Measurements from ENCODE around the gene ATG9B.
A peak's percentile ranks its signal among the peaks of the same experiment; 100 is the strongest.

Gene ATG9B

GRCh38 chr7:150981644-150982043 lies 42.6 kb downstream of the ATG9B start:
- no peak for DNase-seq (ENCODE audit: low read depth)

DNA sequence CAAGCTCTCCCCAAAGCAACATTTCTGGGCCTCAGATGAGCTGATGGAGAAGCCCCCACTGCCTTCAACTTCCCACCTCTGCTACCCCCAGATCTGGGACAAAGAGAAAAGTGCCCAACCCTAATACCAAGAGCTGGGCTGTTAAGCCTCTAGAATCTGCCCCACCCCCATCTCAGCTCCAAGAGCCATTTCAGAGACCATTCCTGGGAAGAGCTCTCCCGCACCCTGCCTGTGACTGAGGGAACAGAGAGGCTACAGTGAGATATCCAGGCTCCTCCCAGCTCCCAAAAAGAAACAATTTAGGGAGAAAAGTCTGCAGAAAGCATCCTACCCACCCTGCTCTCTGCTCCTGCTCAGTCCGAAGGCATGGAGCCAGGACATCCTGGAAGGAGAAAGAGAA lies 43.6 kb downstream of the ATG9B start:
- no peak for DNase-seq (ENCODE audit: low read depth)

DNA sequence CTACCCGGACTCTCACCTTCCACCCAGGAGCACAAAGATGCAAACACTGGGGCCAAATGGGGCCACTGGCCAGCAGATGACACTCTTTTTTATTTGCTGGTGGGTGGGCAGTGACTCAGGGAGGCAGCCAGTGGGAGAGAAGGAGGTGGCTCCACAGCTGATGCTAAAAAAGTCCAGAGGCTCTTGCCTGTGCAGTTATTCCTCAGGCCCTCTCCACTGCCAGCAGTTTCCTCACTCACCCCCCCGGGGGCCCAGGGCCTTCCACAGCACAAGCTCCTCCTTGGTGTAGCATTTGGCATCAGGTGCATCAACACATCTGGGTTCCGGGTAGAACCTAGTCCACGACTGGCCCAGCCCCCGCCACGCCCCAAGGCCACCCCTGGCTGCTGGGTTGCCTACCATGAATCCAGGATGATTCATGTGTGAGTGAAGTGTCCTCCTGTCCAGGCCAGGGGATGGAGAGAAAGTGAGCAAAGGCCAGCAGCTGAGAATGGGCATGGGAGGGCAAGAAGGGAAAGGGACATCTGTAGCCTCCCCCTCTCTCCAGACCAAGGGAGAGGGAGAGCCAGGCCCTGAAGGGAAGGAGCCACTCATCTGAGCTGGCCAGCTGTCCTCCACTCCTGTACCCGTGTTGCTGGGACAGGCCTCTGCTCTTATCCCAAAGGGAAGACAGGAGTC lies 44.4 kb downstream of the ATG9B start:
- DNase-seq (ENCODE audit: low read depth), result no peak

- DNase-seq (ENCODE audit: low read depth), result no peak
Measured at GRCh38 chr7:150978126-150978789, 46.0 kb downstream of the ATG9B start, which contains the start of gene KCNH2. Gene KCNH2 (minus strand): TSS chr7:150978321. CDS start chr7:150977913, 408 bp downstream.

DNA sequence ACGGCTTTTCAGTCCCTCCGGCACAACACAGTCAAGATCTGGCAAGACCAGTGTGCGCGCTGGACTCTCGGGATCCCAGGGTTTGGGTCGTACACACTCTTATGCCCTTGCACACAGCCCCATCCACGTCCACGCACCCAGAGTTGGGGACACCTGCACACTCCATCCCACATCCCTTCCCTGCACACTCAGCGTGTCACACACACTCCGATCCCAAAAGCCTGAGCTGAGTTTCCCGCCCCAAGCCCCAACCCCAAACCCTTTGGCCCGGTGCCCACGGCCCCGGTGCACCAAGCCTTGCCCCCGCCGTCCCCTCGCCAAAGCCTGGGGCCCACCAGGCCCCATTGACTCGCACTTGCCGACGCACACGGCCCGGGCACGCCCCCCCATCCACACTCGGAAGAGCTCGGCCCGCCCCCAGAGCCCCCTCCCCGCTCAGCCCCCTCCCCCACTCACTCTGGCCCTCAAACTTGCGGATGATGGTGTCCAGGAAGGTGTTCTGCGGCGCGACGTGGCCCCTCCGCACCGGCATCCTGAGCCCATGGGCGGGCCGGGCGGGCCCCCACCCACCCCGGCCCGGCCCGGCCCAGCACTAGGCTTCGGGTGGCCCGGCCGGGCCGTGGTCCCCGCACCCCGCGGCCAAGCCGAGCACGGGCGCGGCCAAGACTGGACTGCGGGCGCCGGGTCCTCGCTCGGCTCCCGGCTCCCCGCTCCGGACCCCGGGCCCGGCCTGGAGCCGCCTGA lies 46.7 kb downstream of the ATG9B start:
- DNase-seq (ENCODE audit: low read depth), result no peak

GRCh38 chr7:150976529-150977381 lies 47.5 kb downstream of the ATG9B start:
- DNase-seq (ENCODE audit: low read depth), result no peak

DNA sequence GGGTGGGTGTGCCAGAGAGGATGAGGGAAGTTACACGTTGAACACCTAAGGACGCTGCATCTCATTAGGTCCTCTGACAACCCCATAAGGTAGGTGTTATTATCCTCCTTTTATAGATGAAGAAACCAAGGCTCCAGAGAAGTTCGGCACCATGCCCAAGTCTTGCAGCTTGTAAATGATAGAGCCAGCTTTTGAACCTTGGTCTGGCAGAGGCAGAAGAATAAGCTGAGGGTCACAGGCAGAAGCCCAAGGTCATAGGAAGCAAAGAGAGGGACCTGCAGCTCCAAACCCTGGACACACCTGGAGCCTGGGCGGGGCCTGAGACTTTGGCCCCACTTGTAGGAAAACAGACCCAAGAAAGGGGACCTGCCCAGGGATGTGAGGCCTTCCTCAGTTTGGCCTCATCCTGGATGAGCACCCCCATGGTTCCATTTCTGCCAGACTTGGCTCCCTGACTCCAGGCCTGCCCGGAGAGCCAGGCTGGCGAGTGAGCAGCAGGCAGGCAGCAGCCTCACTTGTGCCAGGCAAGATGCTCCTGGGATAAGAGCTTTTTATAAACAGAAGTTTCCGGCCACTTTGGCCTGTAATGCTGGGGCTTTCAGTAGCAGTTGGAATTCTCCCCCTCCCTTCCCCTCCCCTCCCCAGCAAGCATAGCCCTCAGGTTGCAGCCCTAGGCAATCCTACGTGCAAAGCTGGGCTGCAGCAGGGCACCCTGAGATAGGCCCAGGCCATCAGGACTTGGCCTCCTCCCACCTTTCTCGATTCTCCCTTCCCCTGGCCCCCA lies 48.6 kb downstream of the ATG9B start:
- no peak for DNase-seq (ENCODE audit: low read depth)

DNA sequence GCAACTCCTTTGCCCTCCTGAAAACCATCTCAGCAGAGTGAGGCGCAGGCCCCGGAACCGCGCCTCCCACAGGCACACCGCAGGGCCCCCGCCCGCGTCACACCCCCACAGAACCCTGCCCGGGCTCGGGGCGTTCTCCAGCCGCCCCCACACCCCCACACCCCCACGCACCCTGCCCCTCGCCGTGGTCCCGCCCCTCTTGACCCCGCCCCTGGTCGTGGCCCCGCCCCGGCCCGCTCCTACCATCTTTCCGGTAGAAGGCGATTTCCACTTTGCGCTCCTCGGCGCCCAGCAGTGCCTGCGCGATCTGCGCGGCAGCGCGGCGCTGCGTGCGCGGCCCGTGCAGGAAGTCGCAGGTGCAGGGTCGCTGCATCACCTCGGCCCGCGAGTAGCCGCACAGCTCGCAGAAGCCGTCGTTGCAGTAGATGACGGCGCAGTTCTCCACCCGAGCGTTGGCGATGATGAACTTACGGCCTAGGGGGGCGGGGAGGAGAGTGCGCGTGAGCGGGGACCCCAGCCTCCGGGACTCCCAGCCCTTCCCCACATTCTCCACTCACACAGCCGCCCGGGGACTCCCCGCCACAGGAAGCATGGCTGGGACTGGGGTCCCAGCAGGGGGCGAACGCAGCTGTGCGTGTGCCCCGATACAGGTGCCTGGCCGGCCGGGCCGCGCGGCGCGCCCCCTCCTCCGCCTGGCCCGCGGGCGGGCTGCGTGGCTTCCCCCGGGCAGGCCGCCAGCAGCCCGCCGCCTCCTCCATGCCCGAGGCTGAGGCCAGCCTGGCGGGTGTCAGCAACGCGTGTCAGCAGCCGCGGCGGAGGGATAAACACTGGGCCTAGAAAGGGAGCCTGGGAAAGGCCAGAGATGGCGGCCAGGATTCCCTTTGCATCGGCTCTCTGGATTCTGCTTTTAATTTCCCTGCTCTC lies 49.6 kb downstream of the ATG9B start:
- peak; percentile 70 for DNase-seq (ENCODE audit: low read depth)

DNA sequence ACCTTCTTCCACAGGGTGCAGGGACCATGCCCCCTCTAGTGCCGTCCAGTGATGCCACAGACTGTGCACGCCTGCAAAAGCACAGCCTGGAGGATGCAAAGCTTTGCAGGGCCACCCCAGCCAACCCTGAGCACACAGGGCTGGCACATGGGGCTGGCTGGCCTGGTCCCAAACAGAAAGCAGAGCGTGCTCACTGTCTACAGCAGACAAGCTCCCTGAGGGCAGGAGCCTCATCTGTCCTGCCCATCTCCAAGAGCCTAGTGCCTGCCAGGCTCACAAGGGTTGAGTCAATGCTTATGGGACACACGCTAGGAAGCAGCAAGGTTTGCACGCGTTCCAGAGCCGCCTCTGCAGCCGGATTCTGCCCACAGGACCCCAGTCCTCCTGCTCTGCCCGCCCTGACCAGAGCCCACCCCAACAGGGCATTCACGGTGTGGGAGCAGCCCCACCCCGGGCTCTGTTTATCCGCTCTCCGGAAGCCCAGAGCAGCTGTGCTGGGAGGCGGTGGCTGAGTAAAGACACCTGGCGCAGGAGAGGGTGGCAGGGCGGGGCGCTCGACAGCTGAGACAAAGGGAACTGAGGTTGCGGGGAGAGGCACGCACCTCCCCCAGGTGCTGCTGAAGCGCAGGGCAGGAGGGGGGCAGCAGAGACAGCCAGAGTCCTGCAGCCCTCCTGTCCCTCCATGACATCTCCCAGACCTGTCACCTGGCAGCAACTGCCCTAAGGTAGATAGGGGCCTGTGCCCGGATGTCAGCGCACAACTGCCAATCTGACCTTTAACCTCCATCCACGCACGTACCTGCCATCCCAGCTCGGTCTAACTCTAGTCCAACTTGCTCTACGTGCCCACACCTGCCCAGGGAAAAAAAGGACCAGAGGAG lies 50.5 kb downstream of the ATG9B start:
- no peak for DNase-seq (ENCODE audit: low read depth)

GRCh38 chr7:150972741-150973140 lies 51.6 kb downstream of the ATG9B start:
- DNase-seq (ENCODE audit: low read depth), result no peak

DNA sequence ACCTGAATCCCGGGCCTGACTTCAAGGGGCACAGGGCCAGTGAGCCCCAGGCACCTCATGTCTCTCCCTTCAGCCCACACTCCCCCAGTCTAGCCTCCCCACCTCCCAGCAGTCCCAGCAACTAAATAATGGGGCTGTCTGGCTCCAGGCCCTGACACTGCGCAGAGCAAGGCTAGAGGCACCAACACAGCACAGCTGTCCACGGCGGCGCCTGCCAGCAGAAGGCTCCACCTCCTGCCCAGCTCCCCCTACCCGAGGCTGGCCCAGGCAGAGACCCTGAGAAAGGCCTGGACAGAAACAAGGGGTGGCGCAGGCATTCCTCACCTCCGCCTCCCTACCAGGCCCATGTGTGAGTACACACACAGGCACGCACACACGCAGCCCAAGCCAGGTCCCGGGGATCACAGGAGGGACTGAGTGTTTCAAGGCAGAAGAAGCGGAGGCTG lies 52.2 kb downstream of the ATG9B start:
- DNase-seq (ENCODE audit: low read depth), result no peak

- DNase-seq (ENCODE audit: low read depth), result no peak
Measured at GRCh38 chr7:150971242-150972022, 52.9 kb downstream of the ATG9B start.

- no peak for DNase-seq (ENCODE audit: low read depth)
Measured at GRCh38 chr7:150970424-150970823, 53.9 kb downstream of the ATG9B start.

GRCh38 chr7:150969475-150969874 lies 54.8 kb downstream of the ATG9B start:
- no peak for DNase-seq (ENCODE audit: low read depth)

- DNase-seq (ENCODE audit: low read depth), result no peak
Measured at GRCh38 chr7:150968734-150969372, 55.4 kb downstream of the ATG9B start.

DNA sequence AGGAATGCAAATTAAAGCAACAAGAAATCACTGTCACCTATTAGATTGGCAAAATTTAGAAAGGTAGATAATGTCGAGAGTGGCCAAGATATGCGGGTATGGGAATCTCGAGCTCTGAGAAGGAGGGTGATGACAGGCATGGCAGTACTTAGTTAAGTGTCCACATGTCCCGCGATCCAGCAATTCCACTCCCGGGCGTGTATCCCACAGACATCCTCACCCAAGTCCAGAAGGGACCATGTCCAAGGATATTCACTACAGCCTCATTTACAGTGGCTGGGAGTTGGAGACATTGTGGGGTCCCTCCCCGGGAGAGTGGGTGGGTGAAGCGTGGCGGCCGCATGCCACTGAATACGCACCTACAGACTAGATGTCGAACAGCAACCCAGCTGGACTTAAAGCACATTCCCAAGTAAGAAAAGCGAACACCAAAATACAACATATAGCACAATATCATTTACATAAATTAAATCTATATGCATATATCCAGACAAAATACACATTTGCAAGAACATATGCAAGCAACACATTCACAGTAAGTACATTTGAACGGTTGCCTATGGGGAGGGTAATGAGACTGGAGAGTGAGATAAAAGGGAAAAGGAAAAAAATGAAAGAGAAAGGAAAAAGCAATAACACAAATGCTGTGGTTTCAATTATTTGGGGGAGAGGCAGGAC lies 56.1 kb downstream of the ATG9B start:
- DNase-seq (ENCODE audit: low read depth), result no peak

- DNase-seq (ENCODE audit: low read depth), result no peak
Measured at GRCh38 chr7:150967349-150967748, 56.9 kb downstream of the ATG9B start.
